Keratinocyte (primary cell): ENCODE results near the gene KLK8. TPM values are rescaled to one million over a fixed set of nuclear protein-coding genes. Genes with fewer than 3 reads are reported as not detected.

Experiments used
- DNase-seq: peaks from one replicate; pipeline ENCODE4 v3.0.0-alpha.2; 2011; ENCODE audit warnings: low read depth, missing footprints, low spot score
- FAIRE-seq: peaks from 2 replicates; lab custom pipeline; 2011; peaks lifted over from hg19 to GRCh38; lab: Jason Lieb, UNC
- H2AFZ ChIP-seq: 2 replicates; pipeline ENCODE4 v1.6.0; 2012; ENCODE audit warnings: low read length, control low read depth, inconsistent platforms; ENCODE audit not compliant: control insufficient read depth
- H3K27ac ChIP-seq: 2 replicates; pipeline ENCODE4 v1.5.1; 2011; ENCODE audit warnings: low read length; ENCODE audit not compliant: control insufficient read depth, insufficient read depth
- H3K27me3 ChIP-seq: 3 replicates; pipeline ENCODE4 v1.6.0; 2011; ENCODE audit warnings: low read length; ENCODE audit not compliant: control insufficient read depth, insufficient read depth; ENCODE audit errors: extremely low read depth
- H3K36me3 ChIP-seq, 2 experiments: 2 replicates in 1 of 2; 3 replicates in 1 of 2; pipeline ENCODE4 v1.5.1; 2011; ENCODE audit warnings: low read length in 2 of 2, mild to moderate bottlenecking in 1 of 2; ENCODE audit not compliant: control insufficient read depth in 2 of 2, insufficient read depth in 2 of 2; ENCODE audit errors: extremely low read depth in 1 of 2
- H3K4me1 ChIP-seq: 3 replicates; pipeline ENCODE4 v1.5.1; 2011; ENCODE audit warnings: low read length; ENCODE audit not compliant: control insufficient read depth, insufficient read depth; ENCODE audit errors: extremely low read depth
- H3K4me2 ChIP-seq: 3 replicates; pipeline ENCODE4 v1.6.0; 2011; ENCODE audit warnings: low read depth, low read length; ENCODE audit not compliant: control insufficient read depth, insufficient read depth; ENCODE audit errors: extremely low read depth
- H3K4me3 ChIP-seq, 3 experiments: fragments of 200-600 bp in 1 of 3; sonication (generic) in 1 of 3; 2 replicates in 2 of 3; 3 replicates in 1 of 3; pipeline ENCODE4 v1.5.1; 2011 to 2016; ENCODE audit warnings: low read length in 3 of 3, mild to moderate bottlenecking in 3 of 3, control low read depth in 2 of 3, inconsistent platforms in 1 of 3, low read depth in 1 of 3, mixed read lengths in 1 of 3, mixed run types in 1 of 3, moderate library complexity in 1 of 3; ENCODE audit not compliant: control insufficient read depth in 2 of 3, insufficient read depth in 2 of 3; ENCODE audit errors: extremely low read depth in 1 of 3
- H3K79me2 ChIP-seq: 2 replicates; pipeline ENCODE4 v1.6.0; 2012; ENCODE audit warnings: low read length; ENCODE audit not compliant: control insufficient read depth, insufficient read depth
- H3K9ac ChIP-seq: 3 replicates; pipeline ENCODE4 v1.6.0; 2011; ENCODE audit warnings: low read length; ENCODE audit not compliant: control insufficient read depth, insufficient read depth; ENCODE audit errors: extremely low read depth
- H3K9me1 ChIP-seq: 3 replicates; pipeline ENCODE4 v1.6.0; 2011; ENCODE audit warnings: low read length; ENCODE audit not compliant: control insufficient read depth, insufficient read depth; ENCODE audit errors: extremely low read depth
- H3K9me3 ChIP-seq: 2 replicates; pipeline ENCODE4 v1.5.1; 2012; ENCODE audit warnings: low read depth, low read length; ENCODE audit not compliant: control insufficient read depth
- H4K20me1 ChIP-seq: 3 replicates; pipeline ENCODE4 v1.6.0; 2011; ENCODE audit warnings: low read length; ENCODE audit not compliant: control insufficient read depth, insufficient read depth; ENCODE audit errors: extremely low read depth
- CTCF ChIP-seq, 3 experiments: IDR thresholded peaks in 1 of 3; conservative IDR thresholded peaks in 1 of 3; optimal IDR thresholded peaks in 1 of 3; 2 replicates in 2 of 3; 3 replicates in 1 of 3; pipeline versions ENCODE3 to v1.5.1; 2011; ENCODE audit warnings: low read length in 3 of 3, mild to moderate bottlenecking in 3 of 3, moderate library complexity in 2 of 3, control low read depth in 1 of 3, inconsistent platforms in 1 of 3; ENCODE audit not compliant: insufficient read depth in 2 of 3; ENCODE audit errors: extremely low read depth in 1 of 3
- EZH2 ChIP-seq: IDR thresholded peaks from one replicate; pipeline ENCODE4 v1.6.1; 2012; ENCODE audit warnings: inconsistent platforms, mild to moderate bottlenecking, low read length, moderate library complexity
- dilution Hi-C: fragments of 300-500 bp; cut with MboI; formaldehyde crosslinking; loops from one replicate; pipeline ENCODE4 v1.7.0; 2020; ENCODE audit warnings: low sequenced_read_pairs; ENCODE audit not compliant: extremely low pct_ligation_motif_present
- polyA plus RNA-seq, 5 experiments: library from polyadenylated mRNA; depleted of rRNA in 3 of 5; stranded (reverse) in 3 of 5; stranded (forward) in 1 of 5; unstranded in 1 of 5; fragments of >200 nt; gene quantifications; 1 replicate in 1 of 5; 2 replicates in 3 of 5; 3 replicates in 1 of 5; pipeline versions ENCODE4 v1.2.1 to v1.2.3, GENCODE V29; 2011 to 2012; ENCODE audit warnings: missing spikeins in 2 of 5, low read depth in 1 of 5, low replicate concordance in 1 of 5

Gene KLK8
- polyA plus RNA-seq, 1 donor (not counting 4 experiments of a cell fraction or from before 2014, with no cell fraction given): 118 TPM

- Histone ChIP-seq H3K27me3 (no peaks in the 10 kb centered on the region), H3K9ac (peak overlapping the region; percentile 54), H3K9me3 (no peaks in the 10 kb centered on the region), H3K9me1 (no peaks in the 10 kb centered on the region), H3K4me1 (peaks cover 38% of the 10 kb centered on the region), H3K4me2 (peak overlapping the region; percentile 62), H3K27ac (peak overlapping the region; percentile 54), H2AFZ (peak overlapping the region; percentile 50), H3K36me3 (peaks cover 7 to 9% of the 10 kb centered on the region in 2 experiments), H3K4me3 (peak overlapping the region in 2 of 3 experiments; percentile 30 to 31), H4K20me1 (no peaks in the 10 kb centered on the region), H3K79me2 (no peaks in the 10 kb centered on the region)
- dilution Hi-C loops: no loop called here
- FAIRE-seq (peak; percentile 98), DNase-seq (no peak)
- TF ChIP-seq CTCF (optimal IDR thresholded peaks at IDR 0.05 in 1 of 3, IDR thresholded peaks at IDR 0.05 in 1 of 3, conservative IDR thresholded peaks at IDR 0.05 in 1 of 3; ENCODE audit: extremely low read depth in 1 of 3, insufficient read depth in 2 of 3, low read length in 3 of 3): no peak
- no peak for TF ChIP-seq EZH2
These were observed 8.8 kb upstream of the KLK8 start for GRCh38 chr19:51010066-51010795.

GRCh38 chr19:51009061-51009891 lies 7.9 kb upstream of the KLK8 start:
- Histone ChIP-seq H3K4me3 (peak overlapping the region in 1 of 3 experiments; percentile 31), H3K36me3 (peaks cover under 1 to 4% of the 10 kb centered on the region in 2 experiments), H3K9me1 (no peaks in the 10 kb centered on the region), H3K4me2 (peak overlapping the region; percentile 62), H2AFZ (no peak overlapping the region), H3K4me1 (peaks cover 38% of the 10 kb centered on the region), H3K27me3 (no peaks in the 10 kb centered on the region), H3K79me2 (no peaks in the 10 kb centered on the region), H3K9me3 (no peaks in the 10 kb centered on the region), H3K27ac (peak overlapping the region; percentile 54), H3K9ac (peak overlapping the region; percentile 54), H4K20me1 (no peaks in the 10 kb centered on the region)
- peak; percentile 32 for FAIRE-seq
- no peak for DNase-seq
- TF ChIP-seq CTCF (optimal IDR thresholded peaks at IDR 0.05 in 1 of 3, IDR thresholded peaks at IDR 0.05 in 1 of 3, conservative IDR thresholded peaks at IDR 0.05 in 1 of 3; ENCODE audit: extremely low read depth in 1 of 3, insufficient read depth in 2 of 3, low read length in 3 of 3) (no peak), EZH2 (no peak)
- dilution Hi-C loops: no loop called here
